Gastroesophageal sphincter (tissue), 4 donors: ENCODE measurements around the gene SORCS1. TPM values are rescaled to one million over a fixed set of nuclear protein-coding genes. Genes with fewer than 3 reads are reported as not detected.
A peak's percentile ranks its signal among the peaks of the same experiment; 100 is the strongest.

Experiments
- ATAC-seq: fragments of 150-250 bp; one replicate; pipeline ENCODE4 v1.9.1; 2016; ENCODE audit warnings: mild to moderate bottlenecking, moderate library complexity
- H3K27ac ChIP-seq, 4 donors: fragments of 200-600 bp; sonication (generic) in 3 of 4; 1 replicate in 3 of 4; 2 replicates in 1 of 4; pipeline ENCODE4 v1.5.1; 2016 to 2019
- H3K27me3 ChIP-seq: fragments of 200-600 bp; sonication (generic); one replicate; pipeline ENCODE4 v1.5.1; 2019
- H3K36me3 ChIP-seq, 2 donors: fragments of 200-600 bp; sonication (generic); one replicate each; pipeline ENCODE4 v1.5.1; 2019; ENCODE audit warnings: control low read depth in 1 of 2
- H3K4me1 ChIP-seq, 3 donors: fragments of 200-600 bp; sonication (generic); 1 replicate in 2 of 3; 2 replicates in 1 of 3; pipeline ENCODE4 v1.5.1; 2016 to 2019; ENCODE audit warnings: control low read depth in 2 of 3
- H3K4me3 ChIP-seq, 2 donors: fragments of 200-600 bp; sonication (generic); one replicate each; pipeline ENCODE4 v1.5.1; 2019; ENCODE audit warnings: mild to moderate bottlenecking in 1 of 2, moderate library complexity in 1 of 2
- H3K9me3 ChIP-seq, 3 donors: fragments of 200-600 bp; sonication (generic); one replicate each; pipeline ENCODE4 v1.5.1; 2017 to 2019; ENCODE audit warnings: control low read depth in 2 of 3
- CTCF ChIP-seq, 4 experiments: fragments of 200-600 bp in 2 of 4; fragments of 450-650 bp in 2 of 4; sonication (generic) in 1 of 4; IDR thresholded peaks; one replicate each; pipeline ENCODE4 v1.5.1; 2017 to 2019; ENCODE audit warnings: antibody characterized with exemption in 4 of 4, mild to moderate bottlenecking in 2 of 4, moderate library complexity in 2 of 4
- EP300 ChIP-seq: sonication (generic); formaldehyde crosslinking; IDR thresholded peaks from one replicate; pipeline ENCODE4 v1.6.1; 2017; ENCODE audit warnings: antibody characterized with exemption, mild to moderate bottlenecking
- POLR2A ChIP-seq, 2 donors: fragments of 450-650 bp; IDR thresholded peaks; one replicate each; pipeline ENCODE4 v1.6.1; 2017; ENCODE audit warnings: antibody characterized with exemption in 2 of 2, mild to moderate bottlenecking in 2 of 2, moderate library complexity in 1 of 2
- POLR2AphosphoS5 ChIP-seq: sonication (generic); formaldehyde crosslinking; IDR thresholded peaks from one replicate; pipeline ENCODE4 v1.6.1; 2017; ENCODE audit warnings: antibody characterized with exemption
- WGBS, 2 donors: methylation state at CpG; one replicate each; pipeline ENCODE4 v1.1.5; 2018; ENCODE audit warnings: low coverage in 1 of 2; 5-methylcytosine and 5-hydroxymethylcytosine counted together
- total RNA-seq, 4 donors: library from RNA; depleted of rRNA; stranded (reverse); fragments of >200 nt; gene quantifications; one replicate each; pipeline ENCODE4 v1.1.0, GENCODE V29; 2016

Gene SORCS1
- total RNA-seq, 4 donors from 2014 or later = 8.5 to 18.6 (median 10.0) TPM

- Histone ChIP-seq H3K27ac (no peak overlapping the region), H3K4me3 (no peak overlapping the region), H3K9me3 (no peaks in the 10 kb centered on the region), H3K27me3 (no peaks in the 10 kb centered on the region), H3K36me3 (no peaks in the 10 kb centered on the region), H3K4me1 (no peaks in the 10 kb centered on the region)
- TF ChIP-seq POLR2A (IDR thresholded peaks at IDR 0.05) = no peak
- TF ChIP-seq EP300 = no peak
- no peak for TF ChIP-seq CTCF (IDR thresholded peaks at IDR 0.05)
- no peak for TF ChIP-seq POLR2AphosphoS5
- ATAC-seq = no peak
These were observed 239.3 kb downstream of the SORCS1 start for GRCh38 chr10:106925191-106925590.

DNA sequence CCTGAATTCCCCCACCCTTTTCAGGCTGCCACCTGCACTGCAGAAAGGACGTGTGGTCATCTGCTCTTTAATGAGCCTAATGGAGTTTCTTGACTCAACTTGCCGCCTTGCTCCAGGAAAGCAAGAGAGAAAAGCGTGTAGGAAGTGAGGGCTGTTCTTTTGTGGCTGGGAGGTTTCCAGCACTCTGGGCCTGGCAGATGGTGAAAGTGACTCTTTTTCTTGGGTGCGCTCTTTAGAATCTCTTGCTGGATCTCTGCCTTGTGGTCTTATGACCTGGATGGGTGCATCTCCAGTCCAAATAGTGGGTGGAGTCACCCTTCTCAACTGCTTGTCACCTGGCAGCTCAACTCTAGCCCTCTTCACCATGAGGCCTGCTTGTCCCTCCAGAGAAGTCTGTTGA is 244.0 kb downstream of the SORCS1 start:
- WGBS, 2 donors = 82 to 98% methylated on average over 2 to 4 of the region's 4 CpGs

DNA sequence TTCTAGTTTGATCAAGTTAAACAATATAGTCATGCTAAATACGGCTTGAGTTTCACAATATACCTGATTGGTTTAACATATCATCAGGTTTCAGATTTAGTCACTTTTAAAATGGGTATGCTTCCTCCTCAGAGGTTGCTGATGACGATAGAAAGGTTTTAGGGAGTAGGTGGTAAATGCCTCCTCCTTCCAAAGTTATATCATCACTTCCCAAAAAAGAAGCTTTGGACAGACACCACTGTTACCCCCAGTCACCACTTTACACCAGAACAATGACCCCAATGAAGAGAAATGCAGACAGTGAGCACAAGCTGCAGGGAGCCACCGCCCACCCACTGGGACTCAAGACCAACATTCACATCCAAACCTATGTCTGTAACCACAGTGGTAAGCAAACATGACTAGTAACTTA is 244.6 kb downstream of the SORCS1 start:
- no peaks in the 10 kb centered on the region for H3K27me3 ChIP-seq
- 87 to 91% methylated on average over 2 to 3 of the region's 3 CpGs for WGBS, 2 donors
- H3K36me3 ChIP-seq = no peaks in the 10 kb centered on the region
- no peaks in the 10 kb centered on the region for H3K9me3 ChIP-seq
- TF ChIP-seq POLR2AphosphoS5 (no peak), EP300 (no peak), CTCF (IDR thresholded peaks at IDR 0.05) (no peak), POLR2A (IDR thresholded peaks at IDR 0.05) (no peak)
- H3K4me1 ChIP-seq = peaks cover 0 to 16% (median 3%) of the 10 kb centered on the region in 3 donors
- H3K27ac ChIP-seq = no peak overlapping the region
- ATAC-seq = no peak
- H3K4me3 ChIP-seq = no peak overlapping the region

More for the DNA sequence above, 244.0 kb downstream of the SORCS1 start:
- TF ChIP-seq POLR2A (IDR thresholded peaks at IDR 0.05) (no peak), EP300 (no peak), CTCF (IDR thresholded peaks at IDR 0.05) (no peak), POLR2AphosphoS5 (no peak)
- H3K4me1 ChIP-seq = peaks cover 0 to 16% (median 3%) of the 10 kb centered on the region in 3 donors
- no peak for ATAC-seq
- no peak overlapping the region for H3K4me3 ChIP-seq
- no peak overlapping the region for H3K27ac ChIP-seq
- no peaks in the 10 kb centered on the region for H3K27me3 ChIP-seq
- no peaks in the 10 kb centered on the region for H3K36me3 ChIP-seq
- no peaks in the 10 kb centered on the region for H3K9me3 ChIP-seq

DNA sequence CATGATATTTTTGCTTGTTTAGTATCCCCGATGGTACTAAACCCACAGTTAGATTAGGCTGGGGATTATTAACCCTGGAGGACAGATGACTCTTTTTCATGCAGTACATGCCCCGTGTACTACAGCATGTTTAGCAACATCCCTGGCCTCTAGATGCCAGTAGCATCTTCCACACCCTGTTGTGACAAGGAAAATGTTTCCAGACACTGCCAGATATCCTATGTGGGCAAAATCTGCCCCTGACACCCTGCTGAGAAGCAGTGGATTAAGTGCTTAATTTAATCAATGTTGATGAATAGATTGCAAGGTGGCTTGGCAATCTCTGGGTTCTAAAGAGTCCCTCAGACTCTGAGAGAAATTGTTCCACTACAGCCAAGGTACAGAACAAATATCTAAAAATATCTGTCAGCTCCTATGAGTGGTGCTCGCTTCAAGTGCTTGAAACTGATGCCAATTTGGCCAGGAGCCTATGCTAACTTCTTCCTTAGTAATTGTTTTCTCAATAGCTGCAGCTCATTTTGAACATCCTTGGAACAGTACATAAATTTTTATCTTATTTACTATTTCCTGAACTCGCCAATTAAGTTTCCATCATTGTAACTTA is 247.0 kb downstream of the SORCS1 start:
- Histone ChIP-seq H3K36me3 (no peaks in the 10 kb centered on the region), H3K4me3 (no peak overlapping the region), H3K27ac (peak overlapping the region in 1 of 4 donors; percentile 5), H3K9me3 (no peaks in the 10 kb centered on the region), H3K4me1 (peaks cover 0 to 16% (median 3%) of the 10 kb centered on the region in 3 donors), H3K27me3 (no peaks in the 10 kb centered on the region)
- 14 to 39% methylated on average over 3 to 4 of the region's 4 CpGs for WGBS, 2 donors
- peak; percentile 34 for ATAC-seq
- TF ChIP-seq EP300 (no peak), POLR2A (IDR thresholded peaks at IDR 0.05) (no peak), CTCF (IDR thresholded peaks at IDR 0.05) (no peak), POLR2AphosphoS5 (no peak)

GRCh38 chr10:106914016-106914415 is 250.5 kb downstream of the SORCS1 start:
- Histone ChIP-seq H3K27me3 (no peaks in the 10 kb centered on the region), H3K9me3 (no peaks in the 10 kb centered on the region), H3K27ac (no peak overlapping the region), H3K4me1 (peaks cover 0 to 16% (median 3%) of the 10 kb centered on the region in 3 donors), H3K36me3 (no peaks in the 10 kb centered on the region), H3K4me3 (no peak overlapping the region)
- WGBS, 2 donors = 75 to 83% methylated on average over 3 of the region's 3 CpGs
- no peak for TF ChIP-seq CTCF (IDR thresholded peaks at IDR 0.05)
- ATAC-seq = no peak
